PC-3 (cell line): Measurements from ENCODE around the gene OTC.

ENCODE experiments used
- EZH2 ChIP-seq: fragments of 300-600 bp; sonication (generic); IDR thresholded peaks from one replicate; pipeline ENCODE4 v1.6.1; 2017; ENCODE audit warnings: antibody characterized with exemption, mild to moderate bottlenecking, low read length; ENCODE audit not compliant: unreplicated experiment
- TF ChIP-seq, protein P1 (sequence below): fragments of 300-600 bp; sonication (generic); conservative IDR thresholded peaks from 2 replicates; pipeline ENCODE4 v1.5.1; 2017; ENCODE audit warnings: antibody characterized with exemption, low read depth, mild to moderate bottlenecking, low read length

DNA sequence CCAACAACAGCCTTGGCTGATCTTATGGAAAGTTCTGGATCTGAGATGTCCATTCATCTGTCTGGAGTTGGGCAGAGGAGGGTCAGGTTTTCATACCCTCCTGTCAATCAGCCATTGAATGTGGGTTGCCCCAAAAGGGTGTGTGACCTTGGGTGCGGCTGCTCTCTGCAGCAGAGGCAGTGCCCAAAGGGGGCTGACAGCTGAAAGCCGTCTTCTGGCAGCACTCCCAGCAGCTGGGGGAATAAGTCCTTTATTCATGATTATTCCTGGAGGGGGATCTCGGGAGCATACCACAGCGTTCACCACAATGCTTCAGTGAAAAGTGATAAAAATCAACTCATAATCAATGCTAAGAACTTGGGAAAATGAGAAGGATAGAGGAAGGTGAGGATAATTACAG is 54.7 kb downstream of the OTC start:
- TF ChIP-seq, protein P1, sequence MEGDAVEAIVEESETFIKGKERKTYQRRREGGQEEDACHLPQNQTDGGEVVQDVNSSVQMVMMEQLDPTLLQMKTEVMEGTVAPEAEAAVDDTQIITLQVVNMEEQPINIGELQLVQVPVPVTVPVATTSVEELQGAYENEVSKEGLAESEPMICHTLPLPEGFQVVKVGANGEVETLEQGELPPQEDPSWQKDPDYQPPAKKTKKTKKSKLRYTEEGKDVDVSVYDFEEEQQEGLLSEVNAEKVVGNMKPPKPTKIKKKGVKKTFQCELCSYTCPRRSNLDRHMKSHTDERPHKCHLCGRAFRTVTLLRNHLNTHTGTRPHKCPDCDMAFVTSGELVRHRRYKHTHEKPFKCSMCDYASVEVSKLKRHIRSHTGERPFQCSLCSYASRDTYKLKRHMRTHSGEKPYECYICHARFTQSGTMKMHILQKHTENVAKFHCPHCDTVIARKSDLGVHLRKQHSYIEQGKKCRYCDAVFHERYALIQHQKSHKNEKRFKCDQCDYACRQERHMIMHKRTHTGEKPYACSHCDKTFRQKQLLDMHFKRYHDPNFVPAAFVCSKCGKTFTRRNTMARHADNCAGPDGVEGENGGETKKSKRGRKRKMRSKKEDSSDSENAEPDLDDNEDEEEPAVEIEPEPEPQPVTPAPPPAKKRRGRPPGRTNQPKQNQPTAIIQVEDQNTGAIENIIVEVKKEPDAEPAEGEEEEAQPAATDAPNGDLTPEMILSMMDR, result no peak
- no peak for TF ChIP-seq EZH2
